ENCODE results near the gene CBLIF.
"Not testable (repeated sequence)": the region's sequence is repeated elsewhere in the genome, so short reads cannot be mapped to it uniquely, and the experiment has no call there.

Gene CBLIF

DNA sequence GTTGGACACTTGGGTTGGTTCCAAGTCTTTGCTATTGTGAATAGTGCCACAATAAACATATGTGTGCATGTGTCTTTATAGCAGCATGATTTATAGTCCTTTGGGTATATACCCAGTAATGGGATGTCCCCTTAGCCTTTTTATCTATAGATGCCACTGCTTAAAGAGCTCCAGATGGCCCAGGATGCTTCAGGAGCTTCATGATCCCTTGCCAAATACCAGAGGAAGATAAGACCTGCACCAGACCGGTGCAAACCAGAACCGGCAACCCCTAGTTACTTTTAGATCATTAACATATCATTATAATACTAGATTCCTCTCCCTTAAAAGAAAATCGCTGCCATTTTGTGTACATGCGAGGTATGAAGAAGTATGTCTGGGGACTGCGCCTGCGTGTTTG is 3.1 kb upstream of the CBLIF start:
- not testable (repeated sequence) for H3K9me3 ChIP-seq (ENCODE audit: control insufficient read depth, insufficient read depth, low read depth, low read length); H3K36me3 ChIP-seq (ENCODE audit: control insufficient read depth, insufficient read depth, low read length); H3K4me3 ChIP-seq (ENCODE audit: low read depth, low read length); H3K27ac ChIP-seq (ENCODE audit: low read depth, low read length); H3K4me1 ChIP-seq (ENCODE audit: control insufficient read depth, insufficient read depth, low read length); H3K27me3 ChIP-seq (ENCODE audit: control insufficient read depth, insufficient read depth, low read length); H3K9ac ChIP-seq (ENCODE audit: low read length)

DNA sequence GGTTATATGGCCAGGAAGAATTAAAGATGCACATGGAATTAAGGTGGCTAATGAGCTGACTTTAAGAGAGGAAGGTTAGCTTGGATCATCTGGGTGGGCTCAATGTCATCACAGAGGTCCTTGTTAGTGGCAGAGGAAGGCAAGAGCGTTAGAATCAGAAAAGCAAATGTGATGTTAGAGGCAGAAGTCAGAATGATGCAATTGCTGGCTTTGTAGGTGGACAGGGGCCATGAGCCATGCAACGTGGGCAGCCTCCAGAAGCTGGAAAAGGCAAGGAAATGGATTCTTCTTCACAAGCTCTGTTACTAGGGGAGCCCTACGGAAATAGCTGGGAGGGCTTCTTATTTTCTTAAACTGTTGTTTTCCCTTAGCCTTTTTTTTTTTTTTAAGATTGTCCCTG is 2.3 kb upstream of the CBLIF start:
- H3K27me3 ChIP-seq (ENCODE audit: control insufficient read depth, insufficient read depth, low read length) = no peaks in the 10 kb centered on the region
- no peaks in the 10 kb centered on the region for H3K36me3 ChIP-seq (ENCODE audit: control insufficient read depth, insufficient read depth, low read length)
- no peak overlapping the region for H3K27ac ChIP-seq (ENCODE audit: low read depth, low read length)
- no peak overlapping the region for H3K9ac ChIP-seq (ENCODE audit: low read length)
- H3K9me3 ChIP-seq (ENCODE audit: control insufficient read depth, insufficient read depth, low read depth, low read length) = no peaks in the 10 kb centered on the region
- no peak overlapping the region for H3K4me3 ChIP-seq (ENCODE audit: low read depth, low read length)
- peaks cover 6% of the 10 kb centered on the region; the same call in 1 of the 2 replicates for H3K4me1 ChIP-seq (ENCODE audit: control insufficient read depth, insufficient read depth, low read length)

DNA sequence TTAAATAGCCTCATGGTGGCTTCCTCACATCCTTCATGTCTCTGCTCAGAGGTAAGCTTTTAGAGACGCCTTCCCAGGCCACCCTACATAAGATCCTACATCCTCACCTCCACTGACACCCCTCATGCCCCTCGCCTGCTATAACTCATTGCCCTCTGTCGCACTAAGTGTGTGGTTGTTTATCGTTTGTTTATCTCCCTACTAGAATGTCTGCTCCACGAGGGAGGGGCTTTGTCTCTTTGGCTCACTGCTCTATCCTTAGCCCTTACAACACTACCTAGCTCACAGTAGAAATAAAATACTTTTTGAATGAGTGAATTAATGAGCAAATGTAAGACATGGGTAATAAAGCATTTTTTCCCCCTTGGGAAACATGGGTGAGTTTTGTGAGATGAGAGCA is 1.3 kb upstream of the CBLIF start:
- Histone ChIP-seq H3K9me3 (ENCODE audit: control insufficient read depth, insufficient read depth, low read depth, low read length) (no peaks in the 10 kb centered on the region), H3K4me3 (ENCODE audit: low read depth, low read length) (no peak overlapping the region), H3K36me3 (ENCODE audit: control insufficient read depth, insufficient read depth, low read length) (no peaks in the 10 kb centered on the region), H3K27ac (ENCODE audit: low read depth, low read length) (no peak overlapping the region), H3K27me3 (ENCODE audit: control insufficient read depth, insufficient read depth, low read length) (no peaks in the 10 kb centered on the region), H3K4me1 (ENCODE audit: control insufficient read depth, insufficient read depth, low read length) (peaks cover 6% of the 10 kb centered on the region; the same call in 1 of the 2 replicates), H3K9ac (ENCODE audit: low read length) (no peak overlapping the region)

DNA sequence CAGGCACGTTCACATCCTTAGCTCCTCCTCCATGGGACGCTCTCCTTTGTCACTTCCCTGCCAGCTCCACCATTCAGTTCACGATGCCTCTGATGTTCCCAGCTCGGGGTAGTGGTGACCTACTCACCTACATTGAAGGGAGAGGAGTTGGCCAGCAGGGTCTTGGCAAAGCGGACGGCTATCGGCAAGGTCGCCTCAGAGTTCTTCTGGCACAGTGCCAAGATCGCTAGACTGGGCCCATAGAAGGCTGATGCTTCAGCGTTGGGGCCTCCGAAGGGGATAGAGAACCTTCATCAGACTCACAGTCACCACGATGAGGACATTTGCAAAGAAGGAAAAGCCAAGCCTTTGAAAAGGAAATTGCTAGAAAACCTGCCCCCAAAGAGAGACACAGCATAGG is 3.0 kb downstream of the CBLIF start:
- Histone ChIP-seq H3K36me3 (ENCODE audit: control insufficient read depth, insufficient read depth, low read length) (no peaks in the 10 kb centered on the region), H3K27ac (ENCODE audit: low read depth, low read length) (no peak overlapping the region), H3K27me3 (ENCODE audit: control insufficient read depth, insufficient read depth, low read length) (no peaks in the 10 kb centered on the region), H3K9me3 (ENCODE audit: control insufficient read depth, insufficient read depth, low read depth, low read length) (no peaks in the 10 kb centered on the region), H3K9ac (ENCODE audit: low read length) (no peak overlapping the region), H3K4me3 (ENCODE audit: low read depth, low read length) (no peak overlapping the region), H3K4me1 (ENCODE audit: control insufficient read depth, insufficient read depth, low read length) (peaks cover 6% of the 10 kb centered on the region; the same call in 1 of the 2 replicates)

DNA sequence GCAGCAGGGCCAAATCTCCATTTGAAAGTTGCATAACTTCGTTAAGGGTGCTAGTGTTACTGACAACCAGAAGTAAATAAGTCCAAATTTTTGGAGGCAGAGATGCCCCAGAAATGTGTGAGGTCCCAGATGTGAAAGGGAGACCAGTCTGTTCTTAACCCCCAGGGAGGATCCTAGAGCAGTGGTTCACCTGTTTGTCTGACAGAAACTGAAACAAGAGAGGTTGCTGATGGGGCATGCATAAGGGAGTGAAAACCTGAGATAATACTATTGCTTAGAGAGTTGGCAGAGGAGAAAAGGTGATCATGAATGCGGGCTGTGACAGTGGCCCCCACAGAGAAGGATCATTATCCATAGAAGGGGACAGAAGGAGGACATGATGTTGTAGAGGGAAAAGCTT is 3.8 kb downstream of the CBLIF start:
- Histone ChIP-seq H3K9ac (ENCODE audit: low read length) (no peak overlapping the region), H3K9me3 (ENCODE audit: control insufficient read depth, insufficient read depth, low read depth, low read length) (no peaks in the 10 kb centered on the region), H3K4me3 (ENCODE audit: low read depth, low read length) (no peak overlapping the region), H3K4me1 (ENCODE audit: control insufficient read depth, insufficient read depth, low read length) (peaks cover 1% of the 10 kb centered on the region; the same call in 1 of the 2 replicates), H3K27ac (ENCODE audit: low read depth, low read length) (no peak overlapping the region), H3K36me3 (ENCODE audit: control insufficient read depth, insufficient read depth, low read length) (no peaks in the 10 kb centered on the region), H3K27me3 (ENCODE audit: control insufficient read depth, insufficient read depth, low read length) (no peaks in the 10 kb centered on the region)

DNA sequence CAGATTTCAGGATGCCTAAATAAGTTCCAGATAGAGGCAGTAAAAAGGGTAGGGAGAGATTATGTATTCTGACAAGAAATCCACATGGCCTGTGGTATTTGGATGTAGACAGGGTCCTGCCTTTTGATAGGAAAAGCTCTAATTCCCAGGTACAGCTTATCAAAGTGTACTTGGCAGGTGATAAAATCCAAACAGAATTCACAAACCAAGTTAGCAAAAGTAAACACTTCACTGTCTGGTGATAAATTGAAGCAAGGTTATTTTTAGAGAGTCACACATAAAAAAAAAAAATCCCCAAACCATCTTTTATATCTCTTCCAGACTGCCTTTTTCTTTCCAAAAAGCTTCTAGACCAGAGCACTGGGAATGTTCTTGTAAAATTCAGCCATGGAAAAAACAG is 5.7 kb downstream of the CBLIF start:
- no peak overlapping the region for H3K4me3 ChIP-seq (ENCODE audit: low read depth, low read length)

DNA sequence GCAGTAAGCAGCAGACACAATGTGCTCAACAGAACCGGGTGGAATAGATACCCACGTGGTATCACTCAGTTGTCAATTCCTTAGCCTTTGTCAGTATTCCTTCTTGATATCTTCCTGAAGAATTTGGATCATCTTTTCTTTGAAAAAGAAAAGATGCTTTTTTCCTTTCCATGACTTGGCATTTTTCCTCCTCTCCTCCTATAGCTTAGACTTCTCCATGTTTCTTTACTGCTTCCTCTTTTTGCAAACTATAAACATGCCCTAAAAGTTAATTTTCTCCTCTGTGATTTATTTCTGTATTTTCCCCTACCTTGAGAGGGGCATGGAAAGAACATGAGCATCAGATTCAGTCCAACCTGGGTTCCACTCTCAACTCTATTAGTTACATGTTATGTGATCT is 11.7 kb downstream of the CBLIF start:
- Histone ChIP-seq H3K27me3 (ENCODE audit: control insufficient read depth, insufficient read depth, low read length) (no peaks in the 10 kb centered on the region), H3K9me3 (ENCODE audit: control insufficient read depth, insufficient read depth, low read depth, low read length) (no peaks in the 10 kb centered on the region), H3K4me1 (ENCODE audit: control insufficient read depth, insufficient read depth, low read length) (no peaks in the 10 kb centered on the region), H3K9ac (ENCODE audit: low read length) (no peak overlapping the region), H3K4me3 (ENCODE audit: low read depth, low read length) (no peak overlapping the region), H3K27ac (ENCODE audit: low read depth, low read length) (no peak overlapping the region), H3K36me3 (ENCODE audit: control insufficient read depth, insufficient read depth, low read length) (no peaks in the 10 kb centered on the region)

More for the DNA sequence above, 5.7 kb downstream of the CBLIF start:
- Histone ChIP-seq H3K9me3 (ENCODE audit: control insufficient read depth, insufficient read depth, low read depth, low read length) (no peaks in the 10 kb centered on the region), H3K4me1 (ENCODE audit: control insufficient read depth, insufficient read depth, low read length) (no peaks in the 10 kb centered on the region), H3K36me3 (ENCODE audit: control insufficient read depth, insufficient read depth, low read length) (no peaks in the 10 kb centered on the region), H3K27me3 (ENCODE audit: control insufficient read depth, insufficient read depth, low read length) (no peaks in the 10 kb centered on the region), H3K27ac (ENCODE audit: low read depth, low read length) (no peak overlapping the region), H3K9ac (ENCODE audit: low read length) (no peak overlapping the region)

DNA sequence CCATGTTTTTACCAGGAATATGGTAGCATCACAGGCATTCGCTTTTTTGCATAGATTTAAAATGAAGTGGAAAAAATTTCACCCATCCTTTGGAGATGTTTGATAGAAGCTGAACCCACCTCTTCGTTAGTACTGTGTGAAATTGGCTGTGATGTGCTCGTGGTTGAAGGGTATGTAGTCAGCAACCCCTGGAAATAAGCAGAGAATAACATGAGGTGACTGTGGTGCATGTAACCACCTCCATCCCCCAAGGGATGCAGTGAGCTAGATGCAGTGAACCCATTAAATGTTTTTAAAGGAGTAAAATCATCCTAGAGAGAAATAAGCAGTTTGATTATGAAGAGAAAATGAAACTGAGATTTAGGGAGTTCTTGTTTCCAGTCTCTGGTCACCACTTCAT is 15.9 kb downstream of the CBLIF start:
- Histone ChIP-seq H3K9me3 (ENCODE audit: control insufficient read depth, insufficient read depth, low read depth, low read length) (no peaks in the 10 kb centered on the region), H3K4me1 (ENCODE audit: control insufficient read depth, insufficient read depth, low read length) (no peaks in the 10 kb centered on the region), H3K4me3 (ENCODE audit: low read depth, low read length) (no peak overlapping the region), H3K27me3 (ENCODE audit: control insufficient read depth, insufficient read depth, low read length) (no peaks in the 10 kb centered on the region), H3K27ac (ENCODE audit: low read depth, low read length) (no peak overlapping the region), H3K36me3 (ENCODE audit: control insufficient read depth, insufficient read depth, low read length) (no peaks in the 10 kb centered on the region), H3K9ac (ENCODE audit: low read length) (no peak overlapping the region)

DNA sequence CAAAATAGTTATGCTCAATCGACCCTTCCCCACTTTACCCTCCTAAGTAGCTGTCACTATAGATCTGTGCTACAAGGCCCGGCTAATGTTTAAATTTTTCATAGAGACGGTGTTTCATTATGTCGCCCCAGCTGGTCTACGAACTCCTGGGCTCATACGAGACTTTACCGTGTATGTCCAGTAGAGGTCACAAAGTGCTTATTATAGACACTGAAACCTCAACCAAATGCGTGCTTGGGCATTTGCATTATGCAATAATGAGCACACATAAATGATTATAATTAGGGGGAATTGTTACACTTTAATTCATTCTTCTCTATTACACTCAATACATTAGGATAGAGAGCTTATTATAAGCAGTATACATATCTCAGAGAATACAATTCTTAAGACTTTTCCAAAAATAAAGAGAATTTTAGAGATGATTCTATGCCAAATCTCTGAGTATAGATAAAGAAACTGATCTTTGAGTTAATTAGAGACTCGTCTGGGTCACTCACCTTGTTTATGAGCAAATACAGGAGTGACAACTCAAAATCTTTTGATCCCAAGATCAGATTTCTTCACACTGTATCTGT is 22.2 kb downstream of the CBLIF start:
- Histone ChIP-seq H3K27me3 (ENCODE audit: control insufficient read depth, insufficient read depth, low read length) (no peaks in the 10 kb centered on the region), H3K27ac (ENCODE audit: low read depth, low read length) (no peak overlapping the region), H3K9me3 (ENCODE audit: control insufficient read depth, insufficient read depth, low read depth, low read length) (no peaks in the 10 kb centered on the region), H3K36me3 (ENCODE audit: control insufficient read depth, insufficient read depth, low read length) (no peaks in the 10 kb centered on the region), H3K4me1 (ENCODE audit: control insufficient read depth, insufficient read depth, low read length) (0 out of 2 replicates have a peak, but pooled peaks cover 3% of the 10 kb centered on the region), H3K4me3 (ENCODE audit: low read depth, low read length) (no peak overlapping the region), H3K9ac (ENCODE audit: low read length) (no peak overlapping the region)

DNA sequence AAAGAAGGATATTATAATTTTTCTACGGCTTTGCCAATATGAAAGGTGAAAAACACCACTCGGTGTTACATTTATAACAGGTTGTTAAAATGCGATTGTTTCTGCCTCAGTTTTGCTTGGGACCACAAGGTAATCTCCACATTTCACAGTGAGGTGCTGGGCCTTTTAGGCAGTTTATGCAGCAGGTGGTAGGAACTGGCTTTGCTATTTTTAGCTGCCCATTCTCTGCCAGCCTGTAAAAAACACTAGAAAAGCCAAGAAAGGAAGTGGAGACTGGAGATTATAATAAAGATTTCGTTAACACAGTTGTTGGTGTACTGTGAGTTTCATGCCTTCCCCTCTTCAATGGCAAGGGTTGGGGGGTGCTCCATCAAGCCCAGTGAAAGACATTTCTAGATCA is 26.7 kb downstream of the CBLIF start:
- no peak overlapping the region for H3K4me3 ChIP-seq (ENCODE audit: low read depth, low read length)
- no peak overlapping the region for H3K9ac ChIP-seq (ENCODE audit: low read length)

DNA sequence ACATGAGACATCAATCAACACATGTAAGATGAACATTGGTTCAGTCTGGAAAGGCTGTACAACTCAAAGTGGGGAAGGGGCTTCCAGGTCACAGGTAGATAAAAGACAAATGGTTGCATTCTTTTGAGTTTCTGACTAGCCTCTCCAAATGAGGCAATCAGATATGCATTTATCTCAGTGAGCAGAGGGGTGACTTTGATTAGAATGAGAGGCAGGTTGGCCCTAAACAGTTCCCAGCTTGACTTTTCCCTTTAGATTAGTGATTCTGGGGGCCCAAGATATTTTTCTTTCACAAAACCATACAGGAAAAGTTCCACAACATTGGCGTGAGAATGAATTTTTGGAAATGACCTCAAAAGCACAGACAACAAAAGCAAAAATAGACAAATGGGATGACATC is 28.9 kb downstream of the CBLIF start:
- peak overlapping the region; percentile 70; the same call in 1 of the 2 replicates for H3K27ac ChIP-seq (ENCODE audit: low read depth, low read length)
- not testable (repeated sequence) for H3K9ac ChIP-seq (ENCODE audit: low read length); H3K4me3 ChIP-seq (ENCODE audit: low read depth, low read length)

More for the DNA sequence above, 26.7 kb downstream of the CBLIF start:
- Histone ChIP-seq H3K9me3 (ENCODE audit: control insufficient read depth, insufficient read depth, low read depth, low read length) (no peaks in the 10 kb centered on the region), H3K36me3 (ENCODE audit: control insufficient read depth, insufficient read depth, low read length) (no peaks in the 10 kb centered on the region), H3K27me3 (ENCODE audit: control insufficient read depth, insufficient read depth, low read length) (no peaks in the 10 kb centered on the region), H3K4me1 (ENCODE audit: control insufficient read depth, insufficient read depth, low read length) (peaks cover 34% of the 10 kb centered on the region), H3K27ac (ENCODE audit: low read depth, low read length) (no peak overlapping the region)

DNA sequence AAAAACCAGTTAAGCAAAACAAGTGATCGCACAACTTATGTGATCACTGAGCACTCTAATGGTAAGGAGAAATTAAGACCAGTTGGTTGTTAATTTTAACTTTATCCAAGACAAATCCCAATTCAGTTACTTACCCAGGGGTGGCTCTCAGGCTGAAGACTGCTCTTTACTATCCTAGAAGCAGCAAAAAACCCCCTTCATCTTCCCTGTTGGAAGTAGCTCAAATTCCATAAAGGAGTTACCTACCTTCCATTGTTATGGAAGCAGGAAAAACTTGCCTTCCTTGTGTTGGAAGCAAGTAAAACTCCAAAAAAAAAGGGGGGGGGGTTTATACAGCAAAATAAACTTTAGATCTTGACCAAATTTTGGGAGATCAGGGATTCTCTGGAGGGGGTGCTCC is 29.5 kb downstream of the CBLIF start:
- H3K27me3 ChIP-seq (ENCODE audit: control insufficient read depth, insufficient read depth, low read length) = no peaks in the 10 kb centered on the region
- H3K4me1 ChIP-seq (ENCODE audit: control insufficient read depth, insufficient read depth, low read length) = peaks cover 39% of the 10 kb centered on the region
- no peaks in the 10 kb centered on the region for H3K9me3 ChIP-seq (ENCODE audit: control insufficient read depth, insufficient read depth, low read depth, low read length)
- no peak overlapping the region for H3K9ac ChIP-seq (ENCODE audit: low read length)
- peak overlapping the region; percentile 70 for H3K27ac ChIP-seq (ENCODE audit: low read depth, low read length)
- H3K4me3 ChIP-seq (ENCODE audit: low read depth, low read length) = peak overlapping the region; percentile 29; the same call in 1 of the 2 replicates
- H3K36me3 ChIP-seq (ENCODE audit: control insufficient read depth, insufficient read depth, low read length) = no peaks in the 10 kb centered on the region

More for the DNA sequence above, 28.9 kb downstream of the CBLIF start:
- not testable (repeated sequence) for H3K27me3 ChIP-seq (ENCODE audit: control insufficient read depth, insufficient read depth, low read length); H3K36me3 ChIP-seq (ENCODE audit: control insufficient read depth, insufficient read depth, low read length); H3K9me3 ChIP-seq (ENCODE audit: control insufficient read depth, insufficient read depth, low read depth, low read length)
- H3K4me1 ChIP-seq (ENCODE audit: control insufficient read depth, insufficient read depth, low read length) = peaks cover 34% of the 10 kb centered on the region

Measured in HUES6 (cell line).